CD14-positive monocyte (primary cell): ENCODE results near the gene CMTM4. TPM values are rescaled to one million over a fixed set of nuclear protein-coding genes. Genes with fewer than 3 reads are reported as not detected.

Source experiments
- DNase-seq, 3 donors: peaks; one replicate each; pipeline ENCODE4 v3.0.0-alpha.2; 2011 to 2022
- H2AFZ ChIP-seq: 2 replicates; pipeline ENCODE4 v1.6.0; 2012; ENCODE audit warnings: mild to moderate bottlenecking, low read depth, low read length, inconsistent platforms; ENCODE audit not compliant: insufficient read depth, poor library complexity, severe bottlenecking
- H3K27ac ChIP-seq, 2 donors: 1 replicate in 1 of 2; 2 replicates in 1 of 2; pipeline ENCODE4 v1.5.1; 2012 to 2013; ENCODE audit warnings: low read length in 2 of 2, control low read depth in 1 of 2, inconsistent platforms in 1 of 2, low read depth in 1 of 2, mild to moderate bottlenecking in 1 of 2
- H3K27me3 ChIP-seq, 2 donors: one replicate each; pipeline versions ENCODE4 v1.6.0 to v1.6.1; 2011 to 2013; ENCODE audit warnings: low read length in 2 of 2; ENCODE audit not compliant: control insufficient read depth in 2 of 2, insufficient read depth in 2 of 2
- H3K36me3 ChIP-seq, 2 donors: replicated peaks in 1 of 2; 1 replicate in 1 of 2; 2 replicates in 1 of 2; pipeline versions ENCODE4 v1.5.1 to v1.6.1; 2012 to 2013; ENCODE audit warnings: low read length in 2 of 2, control low read depth in 1 of 2, inconsistent platforms in 1 of 2, mild to moderate bottlenecking in 1 of 2; ENCODE audit not compliant: insufficient read depth in 2 of 2, control insufficient read depth in 1 of 2
- H3K4me1 ChIP-seq, 2 donors: 1 replicate in 1 of 2; 2 replicates in 1 of 2; pipeline versions ENCODE4 v1.5.1 to v1.6.1; 2012 to 2013; ENCODE audit warnings: low read length in 2 of 2, control low read depth in 1 of 2, inconsistent platforms in 1 of 2, mild to moderate bottlenecking in 1 of 2, moderate library complexity in 1 of 2; ENCODE audit not compliant: insufficient read depth in 2 of 2, control insufficient read depth in 1 of 2
- H3K4me2 ChIP-seq: replicated peaks from 2 replicates; pipeline ENCODE3; 2012; ENCODE audit warnings: low read length, moderate library complexity, mild to moderate bottlenecking; ENCODE audit not compliant: poor library complexity, severe bottlenecking; ENCODE audit errors: extremely low read depth
- H3K4me3 ChIP-seq, 3 experiments: fragments of 200-600 bp in 1 of 3; sonication (generic) in 1 of 3; replicated peaks in 1 of 3; 1 replicate in 2 of 3; 2 replicates in 1 of 3; pipeline ENCODE4 v1.5.1; 2011 to 2013; ENCODE audit warnings: low read length in 3 of 3, mild to moderate bottlenecking in 3 of 3, control low read depth in 2 of 3, low read depth in 2 of 3, inconsistent platforms in 1 of 3, moderate library complexity in 1 of 3
- H3K79me2 ChIP-seq: 2 replicates; pipeline ENCODE4 v1.6.0; 2012; ENCODE audit warnings: mild to moderate bottlenecking, control low read depth, inconsistent platforms, low read length, moderate library complexity; ENCODE audit not compliant: insufficient read depth
- H3K9ac ChIP-seq: 2 replicates; pipeline ENCODE4 v1.6.0; 2017; ENCODE audit warnings: low read length, mild to moderate bottlenecking; ENCODE audit not compliant: insufficient read depth, poor library complexity, severe bottlenecking
- H3K9me3 ChIP-seq, 2 donors: replicated peaks in 1 of 2; 1 replicate in 1 of 2; 2 replicates in 1 of 2; pipeline versions ENCODE4 v1.5.1 to v1.6.1; 2012 to 2013; ENCODE audit warnings: low read length in 2 of 2, control low read depth in 1 of 2; ENCODE audit not compliant: control insufficient read depth in 1 of 2, insufficient read depth in 1 of 2
- H4K20me1 ChIP-seq: 2 replicates; pipeline ENCODE4 v1.6.0; 2012; ENCODE audit warnings: mild to moderate bottlenecking, low read length, control low read depth, moderate library complexity; ENCODE audit not compliant: insufficient read depth
- H3K27ac Mint-ChIP-seq, 7 donors: one replicate each; pipeline ENCODE4 v1.8.0; 2020; ENCODE audit warnings: mild to moderate bottlenecking in 7 of 7, mixed read lengths in 7 of 7, moderate library complexity in 6 of 7, inconsistent platforms in 2 of 7
- H3K27me3 Mint-ChIP-seq, 3 donors: one replicate each; pipeline ENCODE4 v1.8.0; 2021 to 2022; ENCODE audit warnings: low read depth in 3 of 3, mild to moderate bottlenecking in 3 of 3, mixed read lengths in 3 of 3, moderate library complexity in 3 of 3, inconsistent platforms in 1 of 3
- H3K36me3 Mint-ChIP-seq, 2 donors: one replicate each; pipeline ENCODE4 v1.8.0; 2020; ENCODE audit warnings: mixed read lengths in 2 of 2, inconsistent platforms in 1 of 2, mild to moderate bottlenecking in 1 of 2
- H3K4me1 Mint-ChIP-seq: one replicate; pipeline ENCODE4 v1.8.0; 2020; ENCODE audit warnings: mild to moderate bottlenecking, mixed read lengths
- H3K4me3 Mint-ChIP-seq, 2 donors: one replicate each; pipeline ENCODE4 v1.8.0; 2020; ENCODE audit warnings: mild to moderate bottlenecking in 2 of 2, mixed read lengths in 2 of 2, moderate library complexity in 1 of 2
- H3K9me3 Mint-ChIP-seq, 7 donors: one replicate each; pipeline ENCODE4 v1.8.0; 2020 to 2022; ENCODE audit warnings: mixed read lengths in 7 of 7, mild to moderate bottlenecking in 6 of 7, moderate library complexity in 6 of 7, inconsistent platforms in 2 of 7
- CTCF ChIP-seq: fragments of 200-600 bp; IDR thresholded peaks from one replicate; pipeline ENCODE4 v1.8.0; 2022; ENCODE audit warnings: antibody characterized with exemption, mild to moderate bottlenecking
- WGBS: methylation state at CpG from one replicate; pipeline ENCODE4 v1.1.5; 2013; ENCODE audit warnings: missing lambda C conversion rate; ENCODE audit not compliant: insufficient coverage; 5-methylcytosine and 5-hydroxymethylcytosine counted together
- intact Hi-C, 2 donors: fragments of 100-400 bp; cut with micrococcal nuclease; formaldehyde crosslinking; loops; one replicate each; pipeline versions ENCODE4 v1.15.0 to v1.15.1; 2023
- polyA plus RNA-seq, 3 donors: library from polyadenylated mRNA; depleted of rRNA in 1 of 3; unstranded in 2 of 3; stranded (reverse) in 1 of 3; fragments of 300-500 nt in 2 of 3; fragments of >200 nt in 1 of 3; fragmentation: Illumina TruSeq in 2 of 3; gene quantifications; 1 replicate in 2 of 3; 2 replicates in 1 of 3; pipeline ENCODE4 v1.2.3, GENCODE V29; 2012 to 2021

The CMTM4 gene
- polyA plus RNA-seq, 3 donors: 0.41 to 21.2 (median 0.45) TPM

- H3K27me3 ChIP-seq: no peaks in the 10 kb centered on the region
- peak; percentile 76 for TF ChIP-seq CTCF
- H3K9me3 Mint-ChIP-seq: no peaks in the 10 kb centered on the region
- H3K4me1 Mint-ChIP-seq: peaks cover 11% of the 10 kb centered on the region
- peaks cover 86 to 95% of the 10 kb centered on the region in 2 donors for H3K36me3 ChIP-seq
- H3K36me3 Mint-ChIP-seq: peaks cover 83 to 94% of the 10 kb centered on the region in 2 donors
- no peak overlapping the region for H3K4me3 Mint-ChIP-seq
- peak overlapping the region; percentile 2 to 51 (median 30) for H3K27ac Mint-ChIP-seq
- H3K9ac ChIP-seq: no peak overlapping the region
- WGBS: no CpG with 5 or more reads among the region's 3 CpGs
- H4K20me1 ChIP-seq: peaks cover 54% of the 10 kb centered on the region
- H3K9me3 ChIP-seq: no peaks in the 10 kb centered on the region
- H3K79me2 ChIP-seq: peaks cover 5% of the 10 kb centered on the region
- DNase-seq: peak; percentile 41 to 75 (median 52)
- no peak overlapping the region for H3K4me3 ChIP-seq
- peaks cover 4% of the 10 kb centered on the region in 2 donors for H3K4me1 ChIP-seq
- peak overlapping the region in 1 of 2 donors; percentile 51 for H3K27ac ChIP-seq
- H3K4me2 ChIP-seq: no peak overlapping the region
- intact Hi-C loops: loop anchor here (10.0 kb wide), 1 partner anchor 137 kb away; no protein-coding TSS in a partner anchor
- H3K27me3 Mint-ChIP-seq: no peaks in the 10 kb centered on the region
- no peak overlapping the region for H2AFZ ChIP-seq
These were observed 31.7 kb upstream of the CMTM4 start for GRCh38 chr16:66728117-66728787.

GRCh38 chr16:66720766-66721165, 24.2 kb upstream of the CMTM4 start:
- Histone ChIP-seq H3K27me3 (no peaks in the 10 kb centered on the region), H3K79me2 (no peaks in the 10 kb centered on the region), H3K9me3 (no peaks in the 10 kb centered on the region), H3K4me1 (no peaks in the 10 kb centered on the region), H2AFZ (no peak overlapping the region), H3K36me3 (peaks cover 48 to 76% of the 10 kb centered on the region in 2 donors), H3K9ac (no peak overlapping the region), H3K4me3 (no peak overlapping the region), H3K27ac (no peak overlapping the region), H3K4me2 (no peak overlapping the region), H4K20me1 (peaks cover 15% of the 10 kb centered on the region)
- H3K27me3 Mint-ChIP-seq: peaks cover 0 to 2% (median 0%) of the 10 kb centered on the region in 3 donors
- peak overlapping the region in 1 of 7 donors; percentile 19 for H3K27ac Mint-ChIP-seq
- WGBS: 100% methylated on average over 1 of the region's 3 CpGs
- peaks cover 4% of the 10 kb centered on the region for H3K4me1 Mint-ChIP-seq
- intact Hi-C loops: loop anchor here (10.0 kb wide), 1 partner anchor 144 kb away; no protein-coding TSS in a partner anchor
- no peak for DNase-seq
- H3K36me3 Mint-ChIP-seq: peaks cover 51 to 73% of the 10 kb centered on the region in 2 donors
- TF ChIP-seq CTCF: no peak
- no peaks in the 10 kb centered on the region for H3K9me3 Mint-ChIP-seq
- H3K4me3 Mint-ChIP-seq: no peak overlapping the region
